HCT116 (cell line): Measurements from ENCODE around the gene TIE1. TPM values are rescaled to one million over a fixed set of nuclear protein-coding genes. Genes with fewer than 3 reads are reported as not detected.

Experiments
- ATAC-seq: fragments of 200-7000 bp; cut with Tn5 transposase; 2 replicates; pipeline ENCODE4 v1.9.1; 2020; ENCODE audit warnings: mild to moderate bottlenecking, moderate library complexity
- BruUV-seq: library from RNA; stranded (reverse); fragments of 400-500 nt; replicated peaks from 2 replicates; lab custom pipeline; 2021; lab: Mats Ljungman, UMichigan
- CTCF ChIA-PET: fragments of 300-600 bp; sonication (Branson Sonifier 250); formaldehyde crosslinking; loops from one replicate; lab custom pipeline; 2021; ENCODE audit warnings: antibody characterized with exemption; lab: Charles Lee
- POLR2A ChIA-PET: fragments of 300-600, 350-600 bp; sonication (Branson Sonifier 250); formaldehyde crosslinking; loops from one replicate; lab custom pipeline; 2021; ENCODE audit warnings: antibody characterized with exemption; lab: Charles Lee
- RAD21 ChIA-PET, 2 experiments: fragments of 300-600 bp; sonication (Branson Sonifier 250); formaldehyde crosslinking; loops; one replicate each; lab custom pipeline; 2023; ENCODE audit warnings: low total read pairs in 2 of 2; ENCODE audit not compliant: uncharacterized antibody in 2 of 2, unreplicated experiment in 2 of 2, low non-redundant PET in 1 of 2; lab: Charles Lee
- DNase-seq: peaks from one replicate; pipeline ENCODE4 v3.0.0-alpha.2; 2010; ENCODE audit warnings: low read depth, low spot score
- H2AFZ ChIP-seq: fragments of 200-600 bp; shearing (Covaris generic), sonication (generic); 2 replicates; pipeline ENCODE4 v1.6.1; 2017; ENCODE audit warnings: low read depth, mixed run types, mixed read lengths, antibody characterized with exemption, low read length; ENCODE audit not compliant: poor library complexity, severe bottlenecking
- H3K27ac ChIP-seq: 2 replicates; pipeline ENCODE4 v1.5.1; 2012; ENCODE audit warnings: low read depth, low read length
- H3K27me3 ChIP-seq: fragments of 200-600 bp; sonication (generic); 2 replicates; pipeline ENCODE4 v1.6.1; 2016; ENCODE audit warnings: mixed run types, low read length, mixed read lengths; ENCODE audit not compliant: insufficient read depth
- H3K36me3 ChIP-seq, 2 experiments: fragments of 200-500 bp in 1 of 2; fragments of 200-600 bp in 1 of 2; sonication (Bioruptor generic) in 1 of 2; sonication (generic) in 1 of 2; 2 replicates each; pipeline versions ENCODE4 v1.5.1 to v1.6.1; 2014 to 2016; ENCODE audit warnings: low read length in 2 of 2, inconsistent platforms in 1 of 2, mixed read lengths in 1 of 2, mixed run types in 1 of 2; ENCODE audit not compliant: insufficient read depth in 2 of 2, control insufficient read depth in 1 of 2
- H3K4me1 ChIP-seq, 2 experiments: fragments of 200-600 bp in 1 of 2; sonication (generic) in 1 of 2; 2 replicates each; pipeline versions ENCODE4 v1.5.1 to v1.6.1; 2012 to 2017; ENCODE audit warnings: low read length in 2 of 2, inconsistent platforms in 1 of 2, mild to moderate bottlenecking in 1 of 2, mixed read lengths in 1 of 2, mixed run types in 1 of 2, moderate library complexity in 1 of 2; ENCODE audit not compliant: insufficient read depth in 2 of 2, control insufficient read depth in 1 of 2
- H3K4me2 ChIP-seq: fragments of 200-600 bp; sonication (generic); 2 replicates; pipeline ENCODE4 v1.6.1; 2017; ENCODE audit warnings: mixed run types, low read length, mixed read lengths
- H3K4me3 ChIP-seq, 2 experiments: fragments of 200-600 bp in 1 of 2; sonication (generic) in 1 of 2; replicated peaks in 1 of 2; 2 replicates each; pipeline ENCODE4 v1.5.1; 2011 to 2016; ENCODE audit warnings: low read length in 2 of 2, control low read depth in 1 of 2, low read depth in 1 of 2, mild to moderate bottlenecking in 1 of 2, mixed read lengths in 1 of 2, mixed run types in 1 of 2
- H3K79me2 ChIP-seq: fragments of 200-600 bp; sonication (generic); 2 replicates; pipeline ENCODE4 v1.6.1; 2017; ENCODE audit warnings: mild to moderate bottlenecking, mixed run types, low read length, moderate library complexity, mixed read lengths; ENCODE audit not compliant: insufficient read depth
- H3K9ac ChIP-seq: fragments of 200-600 bp; sonication (generic); 2 replicates; pipeline ENCODE4 v1.6.1; 2016; ENCODE audit warnings: low read length, mixed read lengths
- H3K9me2 ChIP-seq: fragments of 200-600 bp; sonication (generic), shearing (Covaris generic); 2 replicates; pipeline ENCODE4 v1.6.1; 2017; ENCODE audit warnings: mixed run types, mild to moderate bottlenecking, moderate library complexity; ENCODE audit not compliant: insufficient read depth
- H3K9me3 ChIP-seq, 2 experiments: fragments of 200-500 bp in 1 of 2; fragments of 200-600 bp in 1 of 2; sonication (Bioruptor generic) in 1 of 2; sonication (generic) in 1 of 2; 2 replicates each; pipeline ENCODE4 v1.6.1; 2014 to 2017; ENCODE audit warnings: low read length in 2 of 2, mixed read lengths in 2 of 2, inconsistent platforms in 1 of 2, low read depth in 1 of 2, mild to moderate bottlenecking in 1 of 2, mixed run types in 1 of 2, moderate library complexity in 1 of 2; ENCODE audit not compliant: control insufficient read depth in 1 of 2, insufficient read depth in 1 of 2
- H4K20me1 ChIP-seq: fragments of 200-600 bp; sonication (generic), shearing (Covaris generic); 2 replicates; pipeline ENCODE4 v1.6.1; 2017; ENCODE audit warnings: mixed run types, mild to moderate bottlenecking, moderate library complexity; ENCODE audit not compliant: insufficient read depth
- CBX3 ChIP-seq: IDR thresholded peaks from 2 replicates; pipeline ENCODE4 v1.6.1; 2012; ENCODE audit warnings: low read depth
- CEBPB ChIP-seq: IDR thresholded peaks from 2 replicates; pipeline ENCODE4 v1.6.1; 2012; ENCODE audit warnings: low read depth
- EGR1 ChIP-seq: IDR thresholded peaks from 2 replicates; pipeline ENCODE4 v1.6.1; 2012; ENCODE audit warnings: low read depth
- EZH2 ChIP-seq: fragments of 200-600 bp; sonication (generic); IDR thresholded peaks from 2 replicates; pipeline ENCODE4 v1.6.1; 2017; ENCODE audit warnings: antibody characterized with exemption, mixed run types
- EZH2phosphoT487 ChIP-seq: fragments of 200-600 bp; IDR thresholded peaks from 2 replicates; pipeline ENCODE4 v1.6.1; 2018; ENCODE audit warnings: antibody characterized with exemption, borderline replicate concordance
- FOSL1 ChIP-seq: IDR thresholded peaks from 2 replicates; pipeline ENCODE4 v1.6.1; 2012; ENCODE audit warnings: low read depth
- POLR2AphosphoS5 ChIP-seq: IDR thresholded peaks from 2 replicates; pipeline ENCODE4 v1.6.1; 2011; ENCODE audit warnings: mild to moderate bottlenecking, low read depth, low read length, moderate library complexity
- SIN3A ChIP-seq: IDR thresholded peaks from 2 replicates; pipeline ENCODE4 v1.6.1; 2012; ENCODE audit warnings: low read depth
- ZFX ChIP-seq: fragments of 450-650 bp; IDR thresholded peaks from 2 replicates; pipeline ENCODE4 v1.6.1; 2017
- intact Hi-C: fragments of 100-400 bp; cut with micrococcal nuclease; formaldehyde crosslinking; loops from 2 replicates; pipeline ENCODE4 v1.10.0; 2022
- total RNA-seq: library from RNA; stranded (reverse); gene quantifications from one replicate; pipeline ENCODE4 v1.2.1, GENCODE V29; 2021; ENCODE audit not compliant: unreplicated experiment
- TF ChIP-seq, protein P1 (sequence below), 3 experiments: fragments of 200-600 bp in 1 of 3; sonication (generic) in 1 of 3; IDR thresholded peaks in 2 of 3; conservative IDR thresholded peaks in 1 of 3; 2 replicates each; pipeline ENCODE4 v1.5.1; 2012 to 2017; ENCODE audit warnings: low read depth in 2 of 3, low read length in 2 of 3, antibody characterized with exemption in 1 of 3, borderline replicate concordance in 1 of 3, control low read depth in 1 of 3, mild to moderate bottlenecking in 1 of 3, mixed read lengths in 1 of 3, mixed run types in 1 of 3, moderate library complexity in 1 of 3; ENCODE audit not compliant: insufficient read depth in 1 of 3
- TF ChIP-seq, protein P2 (sequence below): IDR thresholded peaks from 2 replicates; pipeline ENCODE4 v1.6.1; 2011; ENCODE audit warnings: mild to moderate bottlenecking, low read length, moderate library complexity; ENCODE audit not compliant: insufficient replicate concordance; ENCODE audit errors: extremely low read depth

The TIE1 gene
- total RNA-seq, 1 experiment from 2014 or later = not detected

DNA sequence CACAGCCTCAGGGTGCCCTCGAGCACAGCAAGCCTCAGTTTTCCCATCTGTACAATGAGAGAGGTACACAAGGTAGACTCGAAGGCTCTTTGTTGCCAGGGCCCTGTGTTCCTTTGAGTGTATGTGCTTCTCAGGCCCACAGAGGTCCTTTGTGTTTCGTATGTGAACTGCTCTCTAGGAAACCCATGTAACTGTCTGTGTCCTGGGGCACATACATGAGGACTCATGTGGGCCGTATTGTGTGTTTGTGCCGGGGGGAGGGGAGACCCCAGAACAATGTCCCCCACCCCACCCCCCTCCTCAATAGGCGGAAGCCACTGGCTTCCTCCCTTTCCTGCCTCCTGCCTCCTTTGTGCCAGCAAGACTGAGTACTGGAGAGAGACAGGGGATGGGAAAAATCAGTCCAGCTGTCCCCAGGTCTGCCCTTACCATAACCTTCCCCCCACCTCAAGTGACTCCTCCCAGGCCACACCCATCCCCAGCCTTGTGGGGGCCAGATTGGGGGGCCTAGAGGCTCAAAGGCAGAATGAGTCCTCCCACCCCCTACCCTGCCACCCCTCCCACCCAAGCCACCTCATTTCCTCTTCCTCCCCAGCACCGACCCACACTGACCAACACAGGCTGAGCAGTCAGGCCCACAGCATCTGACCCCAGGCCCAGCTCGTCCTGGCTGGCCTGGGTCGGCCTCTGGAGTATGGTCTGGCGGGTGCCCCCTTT, at the start of gene TIE1 (continued):
- no peak for TF ChIP-seq POLR2AphosphoS5

DNA sequence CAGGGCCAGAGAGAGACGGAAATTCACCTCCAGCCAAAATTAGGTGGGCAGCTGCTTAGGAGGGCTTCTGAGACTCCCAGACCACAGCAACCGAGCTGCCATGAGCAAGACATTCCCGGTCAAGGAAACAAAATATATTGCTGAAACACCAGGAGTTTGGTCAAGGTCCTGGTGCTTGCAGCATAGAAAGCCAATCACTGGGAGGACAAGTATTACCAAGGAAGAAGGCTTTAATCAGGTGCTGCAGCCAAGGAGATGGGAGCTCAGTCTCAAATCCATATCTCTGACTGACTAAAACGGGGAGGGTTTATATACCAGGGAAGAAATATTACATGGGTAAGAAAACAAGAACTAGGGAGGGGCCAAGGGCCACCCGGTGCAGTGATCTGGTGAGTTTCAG, 49.8 kb upstream of the TIE1 start:
- Histone ChIP-seq H3K4me1 (no peaks in the 10 kb centered on the region), H4K20me1 (no peaks in the 10 kb centered on the region), H3K27ac (no peak overlapping the region), H3K9ac (no peak overlapping the region), H3K27me3 (no peaks in the 10 kb centered on the region), H3K36me3 (no peaks in the 10 kb centered on the region), H3K4me2 (no peak overlapping the region), H3K9me3 (peaks cover 0 to 11% of the 10 kb centered on the region in 2 experiments; a peak in 1 of 4 replicates), H3K79me2 (no peaks in the 10 kb centered on the region), H3K9me2 (no peaks in the 10 kb centered on the region), H2AFZ (no peak overlapping the region), H3K4me3 (no peak overlapping the region)
- ChIA-PET CTCF (no interaction called here), RAD21 (no interaction called here), POLR2A (no interaction called here)
- DNase-seq (no peak), ATAC-seq (no peak)
- BruUV-seq = no TSS peak
- no peak for TF ChIP-seq CEBPB
- TF ChIP-seq POLR2AphosphoS5 = no peak
- TF ChIP-seq ZFX = no peak
- no peak for TF ChIP-seq EZH2phosphoT487
- no peak for TF ChIP-seq EZH2
- TF ChIP-seq, protein P1, sequence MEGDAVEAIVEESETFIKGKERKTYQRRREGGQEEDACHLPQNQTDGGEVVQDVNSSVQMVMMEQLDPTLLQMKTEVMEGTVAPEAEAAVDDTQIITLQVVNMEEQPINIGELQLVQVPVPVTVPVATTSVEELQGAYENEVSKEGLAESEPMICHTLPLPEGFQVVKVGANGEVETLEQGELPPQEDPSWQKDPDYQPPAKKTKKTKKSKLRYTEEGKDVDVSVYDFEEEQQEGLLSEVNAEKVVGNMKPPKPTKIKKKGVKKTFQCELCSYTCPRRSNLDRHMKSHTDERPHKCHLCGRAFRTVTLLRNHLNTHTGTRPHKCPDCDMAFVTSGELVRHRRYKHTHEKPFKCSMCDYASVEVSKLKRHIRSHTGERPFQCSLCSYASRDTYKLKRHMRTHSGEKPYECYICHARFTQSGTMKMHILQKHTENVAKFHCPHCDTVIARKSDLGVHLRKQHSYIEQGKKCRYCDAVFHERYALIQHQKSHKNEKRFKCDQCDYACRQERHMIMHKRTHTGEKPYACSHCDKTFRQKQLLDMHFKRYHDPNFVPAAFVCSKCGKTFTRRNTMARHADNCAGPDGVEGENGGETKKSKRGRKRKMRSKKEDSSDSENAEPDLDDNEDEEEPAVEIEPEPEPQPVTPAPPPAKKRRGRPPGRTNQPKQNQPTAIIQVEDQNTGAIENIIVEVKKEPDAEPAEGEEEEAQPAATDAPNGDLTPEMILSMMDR (IDR thresholded peaks at IDR 0.05 in 2 of 3, conservative IDR thresholded peaks at IDR 0.05 in 1 of 3; ENCODE audit: borderline replicate concordance in 1 of 3, insufficient read depth in 1 of 3, low read depth in 2 of 3, low read length in 2 of 3) = no peak
- TF ChIP-seq SIN3A = no peak
- TF ChIP-seq, protein P2, sequence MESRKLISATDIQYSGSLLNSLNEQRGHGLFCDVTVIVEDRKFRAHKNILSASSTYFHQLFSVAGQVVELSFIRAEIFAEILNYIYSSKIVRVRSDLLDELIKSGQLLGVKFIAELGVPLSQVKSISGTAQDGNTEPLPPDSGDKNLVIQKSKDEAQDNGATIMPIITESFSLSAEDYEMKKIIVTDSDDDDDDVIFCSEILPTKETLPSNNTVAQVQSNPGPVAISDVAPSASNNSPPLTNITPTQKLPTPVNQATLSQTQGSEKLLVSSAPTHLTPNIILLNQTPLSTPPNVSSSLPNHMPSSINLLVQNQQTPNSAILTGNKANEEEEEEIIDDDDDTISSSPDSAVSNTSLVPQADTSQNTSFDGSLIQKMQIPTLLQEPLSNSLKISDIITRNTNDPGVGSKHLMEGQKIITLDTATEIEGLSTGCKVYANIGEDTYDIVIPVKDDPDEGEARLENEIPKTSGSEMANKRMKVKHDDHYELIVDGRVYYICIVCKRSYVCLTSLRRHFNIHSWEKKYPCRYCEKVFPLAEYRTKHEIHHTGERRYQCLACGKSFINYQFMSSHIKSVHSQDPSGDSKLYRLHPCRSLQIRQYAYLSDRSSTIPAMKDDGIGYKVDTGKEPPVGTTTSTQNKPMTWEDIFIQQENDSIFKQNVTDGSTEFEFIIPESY = no peak
- TF ChIP-seq EGR1 = no peak
- TF ChIP-seq FOSL1 = no peak
- TF ChIP-seq CBX3 = no peak
- intact Hi-C loops = no loop called here
